Hepatic stellate cell (primary cell): ENCODE measurements around the gene DGKH.
"Not testable (repeated sequence)": the region's sequence is repeated elsewhere in the genome, so short reads cannot be mapped to it uniquely, and the experiment has no call there.

Experiments used
- DNase-seq: peaks from one replicate; pipeline ENCODE4 v3.0.0; 2011; ENCODE audit warnings: low spot score

DGKH gene

GRCh38 chr13:42163338-42163737, 114.9 kb downstream of the DGKH start:
- not testable (repeated sequence) for DNase-seq

- not testable (repeated sequence) for DNase-seq
These were observed 115.5 kb downstream of the DGKH start for GRCh38 chr13:42163910-42164309.

- DNase-seq: no peak
These were observed 116.2 kb downstream of the DGKH start for GRCh38 chr13:42164557-42165125.

- DNase-seq: no peak
These were observed 120.0 kb downstream of the DGKH start for GRCh38 chr13:42168496-42168895.

- no peak for DNase-seq
These were observed 121.6 kb downstream of the DGKH start for GRCh38 chr13:42170029-42170428.

GRCh38 chr13:42173789-42174343, 125.4 kb downstream of the DGKH start:
- DNase-seq: no peak

- no peak for DNase-seq
These were observed 126.1 kb downstream of the DGKH start for GRCh38 chr13:42174344-42175162.

- no peak for DNase-seq
These were observed 127.8 kb downstream of the DGKH start for GRCh38 chr13:42176294-42176693.

- DNase-seq: no peak
These were observed 128.7 kb downstream of the DGKH start for GRCh38 chr13:42177189-42177588.

- no peak for DNase-seq
These were observed 133.0 kb downstream of the DGKH start for GRCh38 chr13:42181381-42181953.

GRCh38 chr13:42189061-42189460, 140.6 kb downstream of the DGKH start:
- DNase-seq: no peak

GRCh38 chr13:42190529-42190928, 142.1 kb downstream of the DGKH start:
- no peak for DNase-seq

GRCh38 chr13:42211704-42212464, 163.4 kb downstream of the DGKH start:
- DNase-seq: no peak

- no peak for DNase-seq
These were observed 166.0 kb downstream of the DGKH start for GRCh38 chr13:42214446-42214845.

GRCh38 chr13:42215578-42216421, 167.4 kb downstream of the DGKH start:
- peak; percentile 4 for DNase-seq

GRCh38 chr13:42216422-42216735, 167.9 kb downstream of the DGKH start:
- no peak for DNase-seq

GRCh38 chr13:42218576-42218975, 170.1 kb downstream of the DGKH start:
- no peak for DNase-seq

GRCh38 chr13:42219051-42219450, 170.6 kb downstream of the DGKH start:
- DNase-seq: no peak

GRCh38 chr13:42219876-42220275, 171.4 kb downstream of the DGKH start:
- DNase-seq: no peak

GRCh38 chr13:42221121-42221765, 172.8 kb downstream of the DGKH start:
- no peak for DNase-seq

GRCh38 chr13:42223681-42224080, 175.2 kb downstream of the DGKH start:
- no peak for DNase-seq
